Measurements from ENCODE around the gene IMP4. TPM values are rescaled to one million over a fixed set of nuclear protein-coding genes. Genes with fewer than 3 reads are reported as not detected.

Gene IMP4
- total and polyA plus RNA-seq, 4 donors = 31.7 to 95.5 (median 61.2) TPM

DNA sequence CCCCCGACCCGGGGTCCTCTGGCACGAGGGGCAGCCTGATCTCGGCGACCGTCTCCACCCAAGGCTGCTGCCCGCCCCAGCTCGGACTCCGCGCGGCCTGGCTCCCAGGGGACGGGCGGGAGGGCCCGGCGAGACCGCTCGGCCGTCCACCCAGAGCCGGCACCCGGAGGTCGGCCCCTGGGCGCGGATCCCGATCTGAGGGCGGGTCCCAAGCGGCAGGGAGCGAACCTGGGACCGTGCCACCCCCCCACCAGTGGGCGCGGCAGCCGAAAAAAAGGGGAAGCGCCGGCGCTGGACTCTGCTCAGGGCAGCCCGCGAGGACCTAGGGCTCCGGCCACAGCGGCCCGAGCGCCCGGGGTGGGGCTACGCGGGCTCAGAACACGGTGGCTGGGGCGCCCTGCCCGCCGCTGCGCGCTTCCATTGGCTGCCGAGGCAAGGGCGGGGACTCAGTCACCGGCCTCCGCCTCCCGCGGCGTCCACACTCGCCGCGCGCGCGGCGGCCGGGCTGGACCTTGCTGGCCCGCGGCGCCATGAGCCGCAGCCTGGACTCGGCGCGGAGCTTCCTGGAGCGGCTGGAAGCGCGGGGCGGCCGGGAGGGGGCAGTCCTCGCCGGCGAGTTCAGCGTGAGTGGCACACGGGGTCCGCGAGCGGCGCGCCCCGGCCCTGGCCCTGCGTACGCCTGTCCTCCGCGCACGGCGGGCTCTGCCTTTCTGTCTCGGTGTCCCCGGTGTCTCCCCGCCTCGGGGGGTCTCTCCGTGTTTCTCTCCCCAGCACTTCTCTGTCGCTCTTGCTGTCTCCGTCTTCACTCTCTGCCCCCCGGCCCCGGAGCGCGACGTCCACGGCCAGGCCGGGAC lies 13.1 kb downstream of the IMP4 start, which contains the start of gene PTPN18 (continued):
- TF ChIP-seq JUND (IDR thresholded peaks at IDR 0.05) = no peak

DNA sequence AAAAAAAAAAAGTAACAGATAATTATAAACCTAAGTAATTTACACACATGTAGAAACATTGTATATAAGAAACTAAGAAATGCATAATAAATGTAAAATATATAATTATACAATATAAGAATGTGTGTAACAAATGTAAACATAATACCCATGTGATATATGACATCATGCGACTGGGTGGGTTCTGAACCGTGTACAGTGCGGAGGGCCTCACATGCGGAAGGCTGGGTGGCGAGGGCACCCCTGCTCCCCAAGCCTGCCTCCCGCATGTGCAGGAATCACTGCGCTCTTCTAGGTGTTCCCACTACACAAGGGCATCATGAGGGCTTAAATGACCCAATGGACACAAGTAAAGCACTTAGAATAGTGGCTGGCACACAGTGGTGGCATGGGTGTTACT lies 15.2 kb downstream of the IMP4 start:
- DNase-seq (ENCODE audit: low spot score) = no peak
- H3K9ac ChIP-seq (ENCODE audit: low read depth in 1 of 2, low read length in 2 of 2) = no peak overlapping the region
- 98% methylated on average over 7 of the region's 7 CpGs for WGBS
- peaks cover 2 to 23% (median 10%) of the 10 kb centered on the region in 4 donors for H3K4me1 ChIP-seq (ENCODE audit: control insufficient read depth in 4 of 4, insufficient read depth in 4 of 4, low read length in 3 of 4)
- H3K27me3 ChIP-seq (ENCODE audit: control insufficient read depth in 4 of 4, insufficient read depth in 4 of 4, low read length in 3 of 4) = no peaks in the 10 kb centered on the region
- H3K9me3 ChIP-seq (ENCODE audit: control insufficient read depth in 4 of 4, low read length in 3 of 4) = no peaks in the 10 kb centered on the region
- no peak overlapping the region for H3K4me3 ChIP-seq (ENCODE audit: low read depth in 1 of 3, low read length in 3 of 3)
- TF ChIP-seq GABPA (IDR thresholded peaks at IDR 0.05 in 1 of 2, conservative IDR thresholded peaks at IDR 0.05 in 1 of 2) (no peak), FOXA2 (IDR thresholded peaks at IDR 0.05) (no peak), HNF4A (conservative IDR thresholded peaks at IDR 0.05) (no peak), HNF4G (IDR thresholded peaks at IDR 0.05) (no peak), RAD21 (IDR thresholded peaks at IDR 0.05) (no peak), RXRA (IDR thresholded peaks at IDR 0.05) (no peak), ZBTB33 (IDR thresholded peaks at IDR 0.05) (no peak), TAF1 (conservative IDR thresholded peaks at IDR 0.05) (no peak), NR2F2 (IDR thresholded peaks at IDR 0.05) (no peak), REST (IDR thresholded peaks at IDR 0.05) (no peak), FOXA1 (IDR thresholded peaks at IDR 0.05) (no peak)
- TF ChIP-seq, protein P1, sequence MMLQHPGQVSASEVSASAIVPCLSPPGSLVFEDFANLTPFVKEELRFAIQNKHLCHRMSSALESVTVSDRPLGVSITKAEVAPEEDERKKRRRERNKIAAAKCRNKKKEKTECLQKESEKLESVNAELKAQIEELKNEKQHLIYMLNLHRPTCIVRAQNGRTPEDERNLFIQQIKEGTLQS (IDR thresholded peaks at IDR 0.05) = no peak
- no peak overlapping the region for H3K27ac ChIP-seq (ENCODE audit: low read depth in 1 of 2, low read length in 2 of 2)
- H3K36me3 ChIP-seq (ENCODE audit: control insufficient read depth in 4 of 4, insufficient read depth in 3 of 4, low read depth in 1 of 4, low read length in 3 of 4) = no peaks in the 10 kb centered on the region
